C4-2B (cell line): ENCODE data around the gene GARIN5B.

Experiments used
- H3K27ac ChIP-seq: fragments of 450-650 bp; 2 replicates; pipeline ENCODE4 v1.5.1; 2017
- CTCF ChIP-seq: fragments of 450-650 bp; conservative IDR thresholded peaks from 2 replicates; pipeline ENCODE4 v1.5.1; 2017; ENCODE audit warnings: mild to moderate bottlenecking
- ZFX ChIP-seq: fragments of 450-650 bp; IDR thresholded peaks from 2 replicates; pipeline ENCODE4 v1.6.1; 2017

The GARIN5B gene

DNA sequence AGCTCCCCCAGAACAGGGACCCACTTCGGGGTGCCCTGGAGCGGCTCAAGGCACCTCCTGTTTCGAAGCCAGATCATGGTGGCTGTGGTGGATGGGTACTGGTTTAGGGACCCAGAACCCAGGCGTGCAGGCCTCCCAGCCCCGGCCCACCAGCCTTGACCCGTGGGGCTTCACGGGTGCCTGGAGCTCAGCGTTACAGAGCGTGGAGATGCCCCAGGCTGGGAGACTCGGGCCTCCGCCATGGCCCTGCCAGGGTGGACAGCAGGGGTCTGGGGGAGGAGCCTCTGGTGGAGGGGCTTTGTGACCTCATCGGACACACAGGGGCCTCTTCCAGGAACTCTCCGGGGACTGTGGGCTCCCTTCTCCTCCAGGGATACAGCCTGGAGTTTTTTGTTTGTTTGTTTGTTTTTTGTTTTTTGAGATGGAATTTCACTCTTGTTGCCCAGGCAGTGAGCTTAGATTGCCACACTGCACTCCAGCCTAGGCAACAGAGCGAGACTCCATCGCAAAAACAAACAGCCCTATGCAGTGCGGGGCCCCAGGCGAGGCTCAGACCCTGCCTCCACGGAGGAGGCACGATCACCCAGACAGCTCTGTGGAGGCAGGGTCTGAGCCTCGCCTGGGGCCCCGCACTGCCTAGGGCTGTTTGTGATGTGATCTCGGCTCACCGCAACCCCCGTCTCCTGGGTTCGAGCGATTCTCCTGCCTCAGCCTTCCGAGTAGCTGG, at the start of gene GARIN5B:
GARIN5B (minus strand) TSS at position 271 of the 727 bp plus-strand sequence; CDS start at position 77, 194 bp downstream.
- TF ChIP-seq CTCF (no peak), ZFX (no peak)
- H3K27ac ChIP-seq = no peak within 1 kb of the TSS

GRCh38 chr19:55410168-55410567, 47.1 kb upstream of the GARIN5B start:
- no peak for TF ChIP-seq CTCF
- no peak for TF ChIP-seq ZFX
- no peak overlapping the region for H3K27ac ChIP-seq

GRCh38 chr19:55409179-55409578, 46.1 kb upstream of the GARIN5B start:
- peak overlapping the region; percentile 99 for H3K27ac ChIP-seq

GRCh38 chr19:55408533-55408872, 45.4 kb upstream of the GARIN5B start:
- peak overlapping the region; percentile 99 for H3K27ac ChIP-seq
- TF ChIP-seq ZFX (no peak), CTCF (no peak)

DNA sequence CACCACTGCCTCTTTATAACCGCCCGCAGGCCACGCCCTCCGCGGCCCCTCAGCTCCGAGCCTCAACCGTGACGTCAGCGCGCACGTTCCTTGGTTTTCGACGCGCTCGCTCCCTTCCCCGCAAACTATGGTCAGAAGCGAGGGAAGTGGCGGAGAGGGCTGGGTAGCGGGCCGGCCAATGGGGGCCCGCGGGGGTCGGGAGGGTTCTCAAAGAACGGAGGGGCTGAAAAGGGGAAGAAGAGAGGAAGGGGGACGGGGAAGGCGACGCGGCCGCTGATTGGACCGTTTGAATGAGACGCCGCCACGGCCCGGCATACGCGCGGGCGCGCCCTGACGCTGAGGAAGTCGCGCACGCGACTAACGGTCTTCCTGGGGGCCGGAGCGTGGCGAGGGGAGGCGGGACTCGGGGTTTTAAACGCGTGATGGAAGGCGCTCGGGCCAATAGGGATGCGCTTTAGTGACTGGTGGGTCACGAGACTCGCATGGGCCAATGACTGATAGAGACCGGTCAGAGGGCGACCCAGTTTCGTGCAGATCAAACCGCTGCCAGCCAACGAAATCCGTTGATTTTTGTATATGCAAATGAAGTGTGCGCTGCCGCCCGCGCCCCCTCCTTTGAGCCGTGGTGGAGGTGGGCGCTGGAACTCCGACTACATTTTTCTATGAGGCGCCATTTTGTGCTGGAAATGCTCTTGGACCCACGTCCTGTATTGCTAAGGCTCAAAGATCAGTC, 44.9 kb upstream of the GARIN5B start:
- H3K27ac ChIP-seq = peak overlapping the region; percentile 99
- TF ChIP-seq CTCF (no peak), ZFX (no peak)

- H3K27ac ChIP-seq = peak within 1 kb of the TSS; percentile 99
- peak; percentile 91; the same call in 1 of the 2 replicates for TF ChIP-seq ZFX
Observed at GRCh38 chr19:55407550-55407799, 44.4 kb upstream of the GARIN5B start, which contains the start of gene UBE2S. TSS of gene UBE2S (minus strand) at chr19:55407788. CDS start at chr19:55407589, 199 bp downstream.

- peak overlapping the region; percentile 99 for H3K27ac ChIP-seq
- TF ChIP-seq ZFX = no peak; the same call in 1 of the 2 replicates
- no peak for TF ChIP-seq CTCF
Observed at GRCh38 chr19:55406826-55407549, 43.9 kb upstream of the GARIN5B start.

- peak overlapping the region; percentile 99 for H3K27ac ChIP-seq
- TF ChIP-seq CTCF (no peak), ZFX (no peak)
Observed at GRCh38 chr19:55406091-55406825, 43.2 kb upstream of the GARIN5B start.
